HL-60 (cell line): ENCODE data around the gene FCHSD2.

Source experiments
- CTCF ChIP-seq: IDR thresholded peaks from one replicate; pipeline ENCODE4 v1.5.1; 2011; ENCODE audit warnings: low read length, control low read depth, inconsistent platforms; ENCODE audit not compliant: insufficient read depth
- POLR2AphosphoS5 ChIP-seq: IDR thresholded peaks from 2 replicates; pipeline ENCODE4 v1.6.1; 2012; ENCODE audit warnings: low read depth

- TF ChIP-seq POLR2AphosphoS5 (no peak), CTCF (no peak)
Measured at GRCh38 chr11:73004088-73004487, 138.0 kb downstream of the FCHSD2 start.
